Epithelial cell of proximal tubule (primary cell): ENCODE results near the gene PPFIBP2. TPM values are rescaled to one million over a fixed set of nuclear protein-coding genes. Genes with fewer than 3 reads are reported as not detected.

Experiments used
- DNase-seq: peaks from one replicate; pipeline ENCODE4 v3.0.0-alpha.2; 2011; ENCODE audit warnings: low read depth
- H3K4me3 ChIP-seq: 2 replicates; pipeline ENCODE4 v1.5.1; 2011; ENCODE audit warnings: low read depth, mild to moderate bottlenecking, low read length
- CTCF ChIP-seq: conservative IDR thresholded peaks from 2 replicates; pipeline ENCODE4 v1.5.1; 2012; ENCODE audit warnings: low read depth, mild to moderate bottlenecking, low read length
- total RNA-seq: library from RNA; depleted of rRNA; stranded (reverse); fragments of >200 nt; gene quantifications from 2 replicates; pipeline ENCODE4 v1.2.3, GENCODE V29; 2015

The PPFIBP2 gene
- total RNA-seq, 1 donor from 2014 or later, result 1.7 TPM

- DNase-seq, result no peak
These were observed 122.6 kb downstream of the PPFIBP2 start for GRCh38 chr11:7636350-7636749.

GRCh38 chr11:7637447-7638157 is 123.8 kb downstream of the PPFIBP2 start:
- DNase-seq, result no peak
- no peak for TF ChIP-seq CTCF
- H3K4me3 ChIP-seq, result no peak overlapping the region

More at GRCh38 chr11:7636350-7636749, 122.6 kb downstream of the PPFIBP2 start:
- H3K4me3 ChIP-seq, result no peak overlapping the region
- TF ChIP-seq CTCF, result no peak

- H3K4me3 ChIP-seq, result no peak overlapping the region
- TF ChIP-seq CTCF, result no peak
- DNase-seq, result no peak
These were observed 125.2 kb downstream of the PPFIBP2 start for GRCh38 chr11:7638710-7639642.

GRCh38 chr11:7639643-7640025 is 125.8 kb downstream of the PPFIBP2 start:
- DNase-seq, result no peak
- no peak overlapping the region for H3K4me3 ChIP-seq
- TF ChIP-seq CTCF, result no peak

- no peak for TF ChIP-seq CTCF
- H3K4me3 ChIP-seq, result no peak overlapping the region
- no peak for DNase-seq
These were observed 127.0 kb downstream of the PPFIBP2 start for GRCh38 chr11:7640816-7641215.

- no peak overlapping the region for H3K4me3 ChIP-seq
- DNase-seq, result no peak
- TF ChIP-seq CTCF, result no peak
These were observed 128.9 kb downstream of the PPFIBP2 start for GRCh38 chr11:7642747-7643146.
